Measurements from ENCODE around the gene ARFGAP2. TPM values are rescaled to one million over a fixed set of nuclear protein-coding genes. Genes with fewer than 3 reads are reported as not detected.

ARFGAP2 gene
- total and polyA plus RNA-seq, 7 donors: 58.7 to 138 (median 84.3) TPM

- peak; percentile 47 for TF ChIP-seq CTCF (IDR thresholded peaks at IDR 0.05)
- Histone ChIP-seq H3K36me3 (ENCODE audit: insufficient read depth in 1 of 2, low read depth in 1 of 2) (peaks cover 0 to 65% of the 10 kb centered on the region in 2 donors), H3K9me3 (no peaks in the 10 kb centered on the region), H3K4me3 (peak overlapping the region; percentile 93), H3K27ac (peak overlapping the region; percentile 95), H3K27me3 (ENCODE audit: insufficient read depth in 3 of 3, low read length in 2 of 3) (no peaks in the 10 kb centered on the region), H3K4me1 (peaks cover 75% of the 10 kb centered on the region)
- intact Hi-C loops (cut with DNase I): loop anchor here in 1 of 2 donors (5.0 kb wide), 1 partner anchor 78 kb away; the partner anchor contains the start of gene NR1H3
- peak; percentile 38 to 69 for DNase-seq
- 81 to 91% (median 88%) methylated on average over 1 of the region's 1 CpG for WGBS, 3 donors
- no peak for ATAC-seq
Measured at GRCh38 chr11:47179655-47179991, 2.9 kb upstream of the ARFGAP2 start.

GRCh38 chr11:47178737-47179654 lies 2.3 kb upstream of the ARFGAP2 start:
- 81 to 89% (median 83%) methylated on average over 23 of the region's 23 CpGs for WGBS, 3 donors
- Histone ChIP-seq H3K9me3 (no peaks in the 10 kb centered on the region), H3K4me1 (peaks cover 74% of the 10 kb centered on the region), H3K36me3 (ENCODE audit: insufficient read depth in 1 of 2, low read depth in 1 of 2) (peaks cover 0 to 70% of the 10 kb centered on the region in 2 donors), H3K4me3 (peak overlapping the region; percentile 93), H3K27me3 (ENCODE audit: insufficient read depth in 3 of 3, low read length in 2 of 3) (no peaks in the 10 kb centered on the region), H3K27ac (peak overlapping the region; percentile 95)
- ATAC-seq (no peak), DNase-seq (no peak)
- intact Hi-C loops (cut with DNase I): loop anchor here in 1 of 2 donors (5.0 kb wide), 1 partner anchor 78 kb away; the partner anchor contains the start of gene NR1H3
- no peak for TF ChIP-seq CTCF (IDR thresholded peaks at IDR 0.05)

GRCh38 chr11:47178316-47178715 lies 1.6 kb upstream of the ARFGAP2 start:
- H3K27ac ChIP-seq: peak overlapping the region; percentile 95
- peak overlapping the region; percentile 19 for H3K4me3 ChIP-seq
- H3K4me1 ChIP-seq: peaks cover 72% of the 10 kb centered on the region
- no peaks in the 10 kb centered on the region for H3K9me3 ChIP-seq
- peaks cover 0 to 77% of the 10 kb centered on the region in 2 donors for H3K36me3 ChIP-seq (ENCODE audit: insufficient read depth in 1 of 2, low read depth in 1 of 2)
- no peaks in the 10 kb centered on the region for H3K27me3 ChIP-seq (ENCODE audit: insufficient read depth in 3 of 3, low read length in 2 of 3)
- WGBS, 3 donors: 66 to 85% (median 70%) methylated on average over 11 of the region's 11 CpGs
- ATAC-seq (no peak), DNase-seq (no peak)
- TF ChIP-seq CTCF (IDR thresholded peaks at IDR 0.05): no peak
- intact Hi-C loops (cut with DNase I): loop anchor here in 1 of 2 donors (5.0 kb wide), 1 partner anchor 79 kb away; the partner anchor contains the start of gene NR1H3

GRCh38 chr11:47177846-47178245 lies 1.2 kb upstream of the ARFGAP2 start:
- Histone ChIP-seq H3K27me3 (ENCODE audit: insufficient read depth in 3 of 3, low read length in 2 of 3) (no peaks in the 10 kb centered on the region), H3K27ac (peak overlapping the region; percentile 95), H3K36me3 (ENCODE audit: insufficient read depth in 1 of 2, low read depth in 1 of 2) (peaks cover 0 to 81% of the 10 kb centered on the region in 2 donors), H3K4me1 (peaks cover 74% of the 10 kb centered on the region), H3K9me3 (no peaks in the 10 kb centered on the region), H3K4me3 (peak overlapping the region; percentile 94)
- 6 to 21% (median 20%) methylated on average over 6 of the region's 6 CpGs for WGBS, 3 donors
- peak; percentile 20 to 51 (median 30) for ATAC-seq
- intact Hi-C loops (cut with DNase I): loop anchor here in 1 of 2 donors (5.0 kb wide), 1 partner anchor 79 kb away; the partner anchor contains the start of gene NR1H3
- TF ChIP-seq CTCF (IDR thresholded peaks at IDR 0.05): no peak
- DNase-seq: peak; percentile 70 to 88

All from psoas muscle (tissue), 8 donors.